Activated naive CD8-positive, alpha-beta T cell (primary cell): ENCODE measurements around the gene AKNA.

Experiments used
- H3K27ac Mint-ChIP-seq: one replicate; pipeline ENCODE4 v1.8.0; 2021; ENCODE audit warnings: mixed read lengths
- H3K27me3 Mint-ChIP-seq: one replicate; pipeline ENCODE4 v1.8.0; 2021; ENCODE audit warnings: mixed read lengths
- H3K36me3 Mint-ChIP-seq: one replicate; pipeline ENCODE4 v1.8.0; 2021; ENCODE audit warnings: mixed read lengths
- H3K4me1 Mint-ChIP-seq: one replicate; pipeline ENCODE4 v1.8.0; 2021; ENCODE audit warnings: low read depth, mixed read lengths
- H3K4me3 Mint-ChIP-seq: one replicate; pipeline ENCODE4 v1.8.0; 2021; ENCODE audit warnings: mild to moderate bottlenecking, mixed read lengths
- H3K9me3 Mint-ChIP-seq: one replicate; pipeline ENCODE4 v1.8.0; 2021; ENCODE audit warnings: low read depth, mixed read lengths

Gene AKNA

DNA sequence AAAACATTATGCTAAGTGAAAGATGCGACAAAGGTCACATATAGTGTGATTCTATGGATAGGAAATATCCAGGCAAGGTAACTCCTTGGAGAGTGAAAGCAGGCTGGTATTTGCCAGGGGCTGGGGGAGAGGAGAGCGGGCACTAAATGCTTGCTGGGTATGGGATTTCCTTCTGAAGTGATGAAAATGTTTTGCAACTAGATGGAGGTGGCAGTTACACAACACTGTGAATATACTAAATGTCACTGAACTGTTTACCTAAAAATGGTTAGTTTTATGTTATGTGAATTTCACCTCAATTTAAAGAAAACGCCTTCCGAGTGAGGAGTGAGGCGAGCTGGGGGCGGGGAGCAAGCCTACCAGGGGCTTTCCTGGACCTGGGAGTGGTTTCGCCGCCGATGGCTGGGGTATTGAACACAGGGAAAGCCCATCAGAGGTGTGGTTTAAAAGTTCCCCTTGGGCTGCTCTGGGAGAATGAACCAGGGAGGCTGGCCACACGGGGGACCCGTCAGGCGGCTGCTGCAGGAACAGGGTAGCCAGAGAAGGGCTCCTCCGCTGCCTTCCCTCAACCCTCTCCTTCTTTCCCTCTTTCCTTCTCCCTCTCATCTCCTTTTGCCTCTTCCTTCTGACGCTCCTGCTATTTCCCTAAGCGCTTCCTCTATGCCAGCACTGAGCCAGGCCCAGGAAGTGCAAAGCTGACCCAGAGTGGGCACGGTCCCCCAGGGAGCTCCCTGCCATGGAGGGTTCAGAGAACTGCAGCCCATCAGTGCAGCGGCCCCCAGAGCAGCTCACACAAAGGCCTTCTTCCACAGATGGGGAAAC is 4.9 kb downstream of the AKNA start:
- peaks cover 16% of the 10 kb centered on the region for H3K36me3 Mint-ChIP-seq
- H3K4me3 Mint-ChIP-seq, result peak overlapping the region; percentile 98
- no peaks in the 10 kb centered on the region for H3K9me3 Mint-ChIP-seq
- peaks cover 69% of the 10 kb centered on the region for H3K4me1 Mint-ChIP-seq
- H3K27me3 Mint-ChIP-seq, result no peaks in the 10 kb centered on the region
- H3K27ac Mint-ChIP-seq, result peak overlapping the region; percentile 100

GRCh38 chr9:114378883-114379282 is 8.9 kb downstream of the AKNA start:
- Mint-ChIP-seq H3K4me3 (peak overlapping the region; percentile 68), H3K27ac (peak overlapping the region; percentile 97), H3K4me1 (peaks cover 87% of the 10 kb centered on the region), H3K9me3 (no peaks in the 10 kb centered on the region), H3K27me3 (no peaks in the 10 kb centered on the region), H3K36me3 (peaks cover 21% of the 10 kb centered on the region)

DNA sequence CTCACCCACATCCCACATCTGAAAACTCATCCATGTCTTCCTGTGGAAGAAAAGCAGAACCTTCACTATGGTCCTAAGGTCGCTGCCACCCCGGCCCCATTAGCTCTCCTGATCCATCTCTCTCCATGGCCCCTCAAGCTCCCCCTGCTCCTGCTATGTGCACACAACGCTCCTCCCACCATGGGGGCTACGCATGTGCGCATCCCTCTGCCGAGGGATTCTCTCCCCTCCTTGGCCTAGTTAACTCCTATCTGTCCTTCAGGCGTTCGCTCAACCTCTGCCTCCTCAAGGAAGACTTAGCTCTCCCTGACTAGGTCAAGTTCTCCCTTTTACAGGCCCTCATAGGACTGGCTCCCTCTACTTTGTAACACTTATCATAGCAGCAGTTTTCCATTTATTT is 9.8 kb downstream of the AKNA start:
- H3K27me3 Mint-ChIP-seq, result no peaks in the 10 kb centered on the region
- H3K36me3 Mint-ChIP-seq, result peaks cover 24% of the 10 kb centered on the region
- peak overlapping the region; percentile 68 for H3K4me3 Mint-ChIP-seq
- peak overlapping the region; percentile 97 for H3K27ac Mint-ChIP-seq
- no peaks in the 10 kb centered on the region for H3K9me3 Mint-ChIP-seq
- H3K4me1 Mint-ChIP-seq, result peaks cover 87% of the 10 kb centered on the region

GRCh38 chr9:114376586-114377445 is 11.0 kb downstream of the AKNA start:
- H3K4me1 Mint-ChIP-seq, result peaks cover 87% of the 10 kb centered on the region
- H3K4me3 Mint-ChIP-seq, result no peak overlapping the region
- H3K27me3 Mint-ChIP-seq, result no peaks in the 10 kb centered on the region
- peaks cover 25% of the 10 kb centered on the region for H3K36me3 Mint-ChIP-seq
- H3K27ac Mint-ChIP-seq, result peak overlapping the region; percentile 97
- no peaks in the 10 kb centered on the region for H3K9me3 Mint-ChIP-seq

DNA sequence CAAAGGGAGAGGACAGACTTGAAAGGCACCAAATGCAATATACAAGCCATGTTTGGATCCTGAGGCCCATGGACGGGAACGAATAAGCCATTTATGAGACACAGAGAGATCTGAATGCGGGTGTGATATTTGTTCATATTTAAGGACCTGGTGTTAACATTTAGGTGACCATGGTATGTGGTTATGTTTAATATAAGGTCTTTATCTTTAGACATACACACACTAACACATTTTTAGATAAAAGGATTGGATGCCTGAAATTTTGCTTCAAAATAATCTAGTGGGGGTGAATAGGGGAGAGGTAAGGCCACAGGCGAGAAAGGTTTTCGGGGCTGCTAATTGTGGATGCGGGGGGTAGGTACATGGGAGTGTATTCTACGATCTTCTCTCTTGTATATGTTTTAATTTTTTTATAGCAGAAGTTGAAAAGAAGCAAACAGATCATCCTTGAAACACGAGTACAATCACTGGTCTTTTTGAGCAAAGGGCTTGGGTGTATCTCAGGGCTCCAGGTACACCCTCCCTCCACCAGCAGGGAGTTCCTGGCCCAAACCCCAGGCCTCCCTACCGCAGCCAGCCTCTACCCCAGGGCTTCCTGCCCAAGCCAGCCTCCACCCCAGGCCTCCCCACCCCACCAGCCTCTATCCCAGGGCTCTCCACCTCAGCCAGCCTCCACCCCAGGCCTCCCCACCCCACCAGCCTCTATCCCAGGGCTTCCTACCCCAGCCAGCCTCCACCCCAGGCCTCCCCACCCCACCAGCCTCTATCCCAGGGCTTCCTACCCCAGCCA is 12.2 kb downstream of the AKNA start:
- Mint-ChIP-seq H3K36me3 (peaks cover 25% of the 10 kb centered on the region), H3K27me3 (no peaks in the 10 kb centered on the region), H3K9me3 (no peaks in the 10 kb centered on the region), H3K4me1 (peaks cover 92% of the 10 kb centered on the region), H3K27ac (peak overlapping the region; percentile 93), H3K4me3 (peak overlapping the region; percentile 70)

GRCh38 chr9:114374936-114375335 is 12.8 kb downstream of the AKNA start:
- peak overlapping the region; percentile 70 for H3K4me3 Mint-ChIP-seq
- H3K27me3 Mint-ChIP-seq, result no peaks in the 10 kb centered on the region
- H3K36me3 Mint-ChIP-seq, result peaks cover 21% of the 10 kb centered on the region

GRCh38 chr9:114373960-114374730 is 13.6 kb downstream of the AKNA start:
- peaks cover 27% of the 10 kb centered on the region for H3K36me3 Mint-ChIP-seq
- peak overlapping the region; percentile 70 for H3K4me3 Mint-ChIP-seq
- H3K4me1 Mint-ChIP-seq, result peaks cover 92% of the 10 kb centered on the region
- no peaks in the 10 kb centered on the region for H3K9me3 Mint-ChIP-seq
- H3K27me3 Mint-ChIP-seq, result no peaks in the 10 kb centered on the region
- H3K27ac Mint-ChIP-seq, result peak overlapping the region; percentile 93

More at GRCh38 chr9:114374936-114375335, 12.8 kb downstream of the AKNA start:
- peaks cover 92% of the 10 kb centered on the region for H3K4me1 Mint-ChIP-seq
- H3K27ac Mint-ChIP-seq, result peak overlapping the region; percentile 93
- no peaks in the 10 kb centered on the region for H3K9me3 Mint-ChIP-seq

DNA sequence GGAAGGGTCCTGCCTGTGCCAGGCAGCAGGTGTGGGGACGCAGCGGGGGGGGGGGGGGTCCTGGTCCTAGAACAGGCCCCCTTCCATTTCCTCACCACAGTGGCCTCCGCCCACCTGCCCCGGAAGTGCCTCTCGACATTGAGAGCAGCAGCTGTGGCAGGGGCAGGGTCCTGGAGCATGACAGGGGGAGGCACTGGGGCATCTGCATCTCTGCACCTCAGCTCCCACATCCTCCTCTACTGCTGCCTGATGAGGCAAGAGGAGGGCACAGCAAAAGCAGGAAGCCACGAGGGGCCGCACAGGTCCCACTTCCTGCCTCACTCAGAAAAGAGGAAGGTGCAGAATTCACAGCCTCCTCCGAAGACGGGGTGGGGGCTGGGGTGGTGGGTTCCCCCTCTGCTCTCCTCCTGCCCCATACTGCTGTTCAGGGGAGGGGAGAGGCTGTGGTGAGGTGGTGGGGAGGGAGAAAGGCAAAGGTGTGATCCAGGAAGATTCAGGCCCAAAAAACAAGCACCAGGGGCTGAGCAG is 14.8 kb downstream of the AKNA start:
- peak overlapping the region; percentile 93 for H3K27ac Mint-ChIP-seq
- peaks cover 18% of the 10 kb centered on the region for H3K36me3 Mint-ChIP-seq
- H3K27me3 Mint-ChIP-seq, result no peaks in the 10 kb centered on the region
- no peaks in the 10 kb centered on the region for H3K9me3 Mint-ChIP-seq
- H3K4me3 Mint-ChIP-seq, result peak overlapping the region; percentile 74
- peaks cover 90% of the 10 kb centered on the region for H3K4me1 Mint-ChIP-seq

- Mint-ChIP-seq H3K4me3 (peak overlapping the region; percentile 74), H3K4me1 (peaks cover 90% of the 10 kb centered on the region), H3K36me3 (peaks cover 12% of the 10 kb centered on the region), H3K9me3 (no peaks in the 10 kb centered on the region), H3K27me3 (no peaks in the 10 kb centered on the region), H3K27ac (peak overlapping the region; percentile 93)
Measured at GRCh38 chr9:114371973-114372917, 15.5 kb downstream of the AKNA start.

DNA sequence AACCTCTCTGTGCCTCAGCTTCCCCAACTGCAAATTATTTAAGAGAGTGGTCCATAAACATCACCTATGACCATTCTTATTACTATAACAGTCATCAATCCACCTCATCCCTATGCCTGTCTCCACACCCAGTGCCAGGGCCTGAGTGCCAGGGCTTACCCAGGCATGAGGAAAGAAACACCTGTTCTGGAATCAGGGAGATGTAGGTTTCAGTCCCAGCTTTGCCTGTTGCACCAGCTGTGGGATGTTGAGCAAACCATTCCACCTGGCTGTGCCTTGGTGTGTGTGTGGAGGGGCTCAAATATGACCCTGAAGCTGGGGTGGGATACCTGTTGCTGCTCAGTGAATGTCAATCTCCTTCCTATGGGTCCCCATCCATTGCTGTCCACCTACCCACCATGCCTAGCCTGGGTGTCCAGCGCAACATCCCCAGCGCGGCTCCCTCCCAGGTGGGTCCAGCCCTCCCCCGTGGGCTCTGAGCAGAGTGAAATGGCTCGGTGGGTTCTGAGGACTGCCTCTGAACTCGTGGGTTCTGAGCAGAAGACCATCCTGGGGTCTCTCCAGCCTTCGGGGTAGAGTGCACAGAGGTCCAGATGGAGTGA is 16.3 kb downstream of the AKNA start:
- peak overlapping the region; percentile 93 for H3K27ac Mint-ChIP-seq
- H3K27me3 Mint-ChIP-seq, result no peaks in the 10 kb centered on the region
- peaks cover 16% of the 10 kb centered on the region for H3K36me3 Mint-ChIP-seq
- H3K4me1 Mint-ChIP-seq, result peaks cover 90% of the 10 kb centered on the region
- H3K9me3 Mint-ChIP-seq, result no peaks in the 10 kb centered on the region
- H3K4me3 Mint-ChIP-seq, result peak overlapping the region; percentile 74

DNA sequence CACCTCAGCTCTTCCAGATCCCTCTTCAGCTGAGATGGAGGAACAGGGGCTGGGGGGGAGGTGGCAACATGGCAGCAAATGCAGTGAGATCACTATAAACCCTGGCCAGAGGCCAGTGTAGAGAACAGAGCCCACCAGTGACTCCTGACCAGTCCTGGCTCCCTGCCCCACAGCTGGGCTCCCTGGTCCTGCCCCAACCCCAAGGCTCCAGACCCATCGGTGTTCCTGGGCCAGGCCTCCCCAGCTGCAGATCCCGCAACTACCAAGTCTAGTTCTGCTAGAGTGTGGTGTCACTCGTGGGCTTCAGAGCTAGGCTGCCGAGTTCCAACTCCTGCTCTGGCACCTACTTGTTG is 16.8 kb downstream of the AKNA start:
- no peaks in the 10 kb centered on the region for H3K9me3 Mint-ChIP-seq
- H3K27ac Mint-ChIP-seq, result peak overlapping the region; percentile 93
- no peaks in the 10 kb centered on the region for H3K27me3 Mint-ChIP-seq

DNA sequence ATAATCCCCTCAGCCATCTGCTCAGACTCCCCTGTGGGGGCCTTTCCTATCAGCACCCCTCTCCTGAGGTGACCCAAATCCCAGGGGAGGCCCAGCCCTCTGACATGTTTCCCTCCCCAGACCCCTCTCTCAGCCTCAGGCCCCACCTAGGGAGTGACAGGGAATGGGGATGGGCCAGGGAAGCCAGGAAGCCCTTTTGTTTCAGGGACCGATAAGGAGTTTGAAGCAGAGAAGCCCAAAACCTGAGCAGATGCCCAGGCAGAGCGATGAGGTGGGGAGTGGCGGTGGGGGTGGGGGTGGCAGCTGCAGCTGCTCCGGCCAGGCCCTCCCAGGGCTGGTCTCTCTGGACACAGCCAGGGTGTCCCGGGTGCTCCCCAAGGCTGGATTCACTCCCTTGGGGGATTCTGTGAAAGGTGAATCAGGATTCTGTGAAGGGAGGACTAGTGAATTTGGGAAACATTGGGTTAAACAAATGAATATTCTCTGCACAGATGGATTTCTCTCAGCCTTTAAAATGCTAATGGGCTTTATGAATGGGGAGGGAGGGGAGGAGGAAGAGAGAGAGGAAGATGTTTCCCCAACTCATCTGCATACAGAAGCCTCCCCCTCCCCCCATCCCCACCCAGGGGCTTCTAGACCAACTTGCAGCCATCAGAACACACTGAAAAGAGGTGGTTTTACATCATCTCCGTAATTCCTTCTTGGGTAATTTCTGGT is 17.4 kb downstream of the AKNA start:
- H3K4me3 Mint-ChIP-seq, result peak overlapping the region; percentile 54
- H3K36me3 Mint-ChIP-seq, result peaks cover 21% of the 10 kb centered on the region
- no peaks in the 10 kb centered on the region for H3K27me3 Mint-ChIP-seq
- H3K27ac Mint-ChIP-seq, result peak overlapping the region; percentile 93
- H3K4me1 Mint-ChIP-seq, result peaks cover 93% of the 10 kb centered on the region
- no peaks in the 10 kb centered on the region for H3K9me3 Mint-ChIP-seq

More for the DNA sequence above, 16.8 kb downstream of the AKNA start:
- Mint-ChIP-seq H3K4me3 (peak overlapping the region; percentile 56), H3K4me1 (peaks cover 93% of the 10 kb centered on the region), H3K36me3 (peaks cover 19% of the 10 kb centered on the region)
